WTC11 (cell line): ENCODE results near the gene MOB4.

Experiments used
- CTCF ChIP-seq: fragments of 200-600 bp; IDR thresholded peaks from 2 replicates; pipeline ENCODE4 v1.8.0; 2022; ENCODE audit warnings: antibody characterized with exemption
- USF1 ChIP-seq: sonication (generic); formaldehyde crosslinking; IDR thresholded peaks from 2 replicates; pipeline ENCODE4 v1.8.0; 2022; ENCODE audit warnings: mild to moderate bottlenecking, missing genetic modification reagents
- ZNF232 ChIP-seq: sonication (generic); formaldehyde crosslinking; IDR thresholded peaks from 2 replicates; pipeline ENCODE4 v1.8.0; 2022; ENCODE audit warnings: mild to moderate bottlenecking, missing genetic modification reagents

GRCh38 chr2:197504512-197504911 is 11.4 kb upstream of the MOB4 start:
- no peak for TF ChIP-seq ZNF232 (CRISPR knock-in tag)
- TF ChIP-seq USF1 (CRISPR knock-in tag) = no peak
- TF ChIP-seq CTCF = no peak
